ENCODE results near the gene CRYGB. TPM values are rescaled to one million over a fixed set of nuclear protein-coding genes. Genes with fewer than 3 reads are reported as not detected.

The CRYGB gene
- polyA plus RNA-seq, 1 donor from 2014 or later = not detected

DNA sequence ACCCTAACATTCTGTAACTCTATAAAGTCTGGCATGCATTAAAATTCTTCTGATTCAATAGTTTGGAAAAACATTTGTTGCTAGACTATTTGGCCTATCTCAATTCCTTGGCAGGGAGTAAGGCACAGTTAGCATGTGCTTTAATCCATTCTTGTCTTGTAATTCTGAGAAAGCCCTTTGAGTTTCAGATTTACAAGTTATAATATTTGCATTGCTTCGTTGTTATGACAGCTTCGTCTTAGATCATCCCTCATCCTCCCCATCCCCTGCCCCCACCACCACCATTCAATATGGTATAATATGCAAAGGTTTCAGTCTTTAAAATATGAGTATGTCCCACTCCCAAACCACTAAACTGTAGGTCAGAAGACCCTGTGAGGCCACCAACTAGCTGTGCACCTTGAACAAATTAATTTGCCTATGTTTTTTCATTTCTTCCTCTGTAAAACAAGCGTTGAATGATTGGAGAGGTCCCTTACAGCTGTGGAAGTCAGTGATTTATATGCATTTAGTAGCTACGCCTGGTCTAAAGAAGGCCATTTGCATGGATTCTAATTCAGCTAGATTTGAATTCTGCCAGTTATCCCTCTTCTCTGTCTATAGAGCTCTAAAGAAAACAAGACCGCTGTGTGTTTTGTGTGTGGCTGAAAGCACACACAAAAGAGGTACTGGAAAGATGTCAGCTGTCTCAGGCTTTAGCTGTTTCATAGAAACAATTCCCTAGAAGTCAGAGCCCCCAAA lies 43.3 kb upstream of the CRYGB start:
- peak overlapping the region; percentile 87 for H3K9ac ChIP-seq (ENCODE audit: low read length)
- peak overlapping the region; percentile 67 for H3K4me3 ChIP-seq (ENCODE audit: low read length)
- H3K27ac ChIP-seq (ENCODE audit: low read length) = peak overlapping the region; percentile 99
- H3K79me2 ChIP-seq (replicated peaks; ENCODE audit: insufficient read depth, low read length) = peaks cover 3% of the 10 kb centered on the region
- H4K20me1 ChIP-seq (ENCODE audit: insufficient read depth) = no peaks in the 10 kb centered on the region
- no peaks in the 10 kb centered on the region for H3K9me3 ChIP-seq (ENCODE audit: low read length)
- H3F3A ChIP-seq (ENCODE audit: insufficient read depth, low read length, poor library complexity, severe bottlenecking) = no peaks in the 10 kb centered on the region
- H2AFZ ChIP-seq (ENCODE audit: low read depth, low read length) = peak overlapping the region; percentile 97
- no peaks in the 10 kb centered on the region for H3K9me2 ChIP-seq (ENCODE audit: insufficient read depth, low read length)
- no peaks in the 10 kb centered on the region for H3K36me3 ChIP-seq (ENCODE audit: insufficient read depth, low read length)
- H3K27me3 ChIP-seq (ENCODE audit: insufficient read depth, low read depth, low read length) = no peaks in the 10 kb centered on the region
- TF ChIP-seq, protein P1, sequence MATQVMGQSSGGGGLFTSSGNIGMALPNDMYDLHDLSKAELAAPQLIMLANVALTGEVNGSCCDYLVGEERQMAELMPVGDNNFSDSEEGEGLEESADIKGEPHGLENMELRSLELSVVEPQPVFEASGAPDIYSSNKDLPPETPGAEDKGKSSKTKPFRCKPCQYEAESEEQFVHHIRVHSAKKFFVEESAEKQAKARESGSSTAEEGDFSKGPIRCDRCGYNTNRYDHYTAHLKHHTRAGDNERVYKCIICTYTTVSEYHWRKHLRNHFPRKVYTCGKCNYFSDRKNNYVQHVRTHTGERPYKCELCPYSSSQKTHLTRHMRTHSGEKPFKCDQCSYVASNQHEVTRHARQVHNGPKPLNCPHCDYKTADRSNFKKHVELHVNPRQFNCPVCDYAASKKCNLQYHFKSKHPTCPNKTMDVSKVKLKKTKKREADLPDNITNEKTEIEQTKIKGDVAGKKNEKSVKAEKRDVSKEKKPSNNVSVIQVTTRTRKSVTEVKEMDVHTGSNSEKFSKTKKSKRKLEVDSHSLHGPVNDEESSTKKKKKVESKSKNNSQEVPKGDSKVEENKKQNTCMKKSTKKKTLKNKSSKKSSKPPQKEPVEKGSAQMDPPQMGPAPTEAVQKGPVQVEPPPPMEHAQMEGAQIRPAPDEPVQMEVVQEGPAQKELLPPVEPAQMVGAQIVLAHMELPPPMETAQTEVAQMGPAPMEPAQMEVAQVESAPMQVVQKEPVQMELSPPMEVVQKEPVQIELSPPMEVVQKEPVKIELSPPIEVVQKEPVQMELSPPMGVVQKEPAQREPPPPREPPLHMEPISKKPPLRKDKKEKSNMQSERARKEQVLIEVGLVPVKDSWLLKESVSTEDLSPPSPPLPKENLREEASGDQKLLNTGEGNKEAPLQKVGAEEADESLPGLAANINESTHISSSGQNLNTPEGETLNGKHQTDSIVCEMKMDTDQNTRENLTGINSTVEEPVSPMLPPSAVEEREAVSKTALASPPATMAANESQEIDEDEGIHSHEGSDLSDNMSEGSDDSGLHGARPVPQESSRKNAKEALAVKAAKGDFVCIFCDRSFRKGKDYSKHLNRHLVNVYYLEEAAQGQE (IDR thresholded peaks at IDR 0.05; ENCODE audit: borderline replicate concordance) = no peak
- TF ChIP-seq POLR2AphosphoS5 (IDR thresholded peaks at IDR 0.05) (no peak), MXI1 (conservative IDR thresholded peaks at IDR 0.05; ENCODE audit: poor library complexity, severe bottlenecking) (no peak), SMC3 (conservative IDR thresholded peaks at IDR 0.05; ENCODE audit: poor library complexity) (no peak), TAF1 (IDR thresholded peaks at IDR 0.05; ENCODE audit: low read depth) (no peak), EP300 (conservative IDR thresholded peaks at IDR 0.05; ENCODE audit: poor library complexity, severe bottlenecking) (no peak), EZH2 (IDR thresholded peaks at IDR 0.05; ENCODE audit: borderline replicate concordance, insufficient read depth, low read length, poor library complexity, severe bottlenecking) (no peak), RAD21 (conservative IDR thresholded peaks at IDR 0.05) (no peak)
- TF ChIP-seq, protein P2, sequence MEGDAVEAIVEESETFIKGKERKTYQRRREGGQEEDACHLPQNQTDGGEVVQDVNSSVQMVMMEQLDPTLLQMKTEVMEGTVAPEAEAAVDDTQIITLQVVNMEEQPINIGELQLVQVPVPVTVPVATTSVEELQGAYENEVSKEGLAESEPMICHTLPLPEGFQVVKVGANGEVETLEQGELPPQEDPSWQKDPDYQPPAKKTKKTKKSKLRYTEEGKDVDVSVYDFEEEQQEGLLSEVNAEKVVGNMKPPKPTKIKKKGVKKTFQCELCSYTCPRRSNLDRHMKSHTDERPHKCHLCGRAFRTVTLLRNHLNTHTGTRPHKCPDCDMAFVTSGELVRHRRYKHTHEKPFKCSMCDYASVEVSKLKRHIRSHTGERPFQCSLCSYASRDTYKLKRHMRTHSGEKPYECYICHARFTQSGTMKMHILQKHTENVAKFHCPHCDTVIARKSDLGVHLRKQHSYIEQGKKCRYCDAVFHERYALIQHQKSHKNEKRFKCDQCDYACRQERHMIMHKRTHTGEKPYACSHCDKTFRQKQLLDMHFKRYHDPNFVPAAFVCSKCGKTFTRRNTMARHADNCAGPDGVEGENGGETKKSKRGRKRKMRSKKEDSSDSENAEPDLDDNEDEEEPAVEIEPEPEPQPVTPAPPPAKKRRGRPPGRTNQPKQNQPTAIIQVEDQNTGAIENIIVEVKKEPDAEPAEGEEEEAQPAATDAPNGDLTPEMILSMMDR (IDR thresholded peaks at IDR 0.05; ENCODE audit: poor library complexity, severe bottlenecking) = no peak
- peak overlapping the region; percentile 78 for H3K4me2 ChIP-seq (ENCODE audit: low read length)

DNA sequence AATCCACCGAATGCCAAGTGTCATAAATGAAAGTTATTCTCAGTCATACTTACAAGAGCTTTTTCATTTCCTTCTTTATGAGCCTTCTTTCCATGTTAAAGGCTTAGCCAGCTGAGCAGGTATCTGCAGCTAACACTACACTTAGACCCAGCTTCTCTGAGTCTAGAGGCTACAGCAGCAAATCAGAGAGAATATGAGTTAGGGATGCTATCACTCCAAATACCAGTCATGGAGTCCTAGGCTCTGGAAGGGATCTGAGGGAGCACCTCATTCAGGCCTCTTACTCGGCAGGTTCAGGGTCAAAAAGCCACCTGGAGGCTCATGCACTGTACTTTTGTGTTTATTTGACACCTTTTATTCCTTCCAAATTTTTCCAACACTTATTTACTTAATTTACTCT lies 40.9 kb upstream of the CRYGB start:
- Histone ChIP-seq H3K79me2 (replicated peaks; ENCODE audit: insufficient read depth, low read length) (peaks cover 3% of the 10 kb centered on the region), H3K4me3 (ENCODE audit: low read length) (peak overlapping the region; percentile 51), H3K4me2 (ENCODE audit: low read length) (no peak overlapping the region), H3K27me3 (ENCODE audit: insufficient read depth, low read depth, low read length) (no peaks in the 10 kb centered on the region), H3K27ac (ENCODE audit: low read length) (no peak overlapping the region), H2AFZ (ENCODE audit: low read depth, low read length) (no peak overlapping the region), H3K9me3 (ENCODE audit: low read length) (no peaks in the 10 kb centered on the region), H3F3A (ENCODE audit: insufficient read depth, low read length, poor library complexity, severe bottlenecking) (no peaks in the 10 kb centered on the region), H4K20me1 (ENCODE audit: insufficient read depth) (no peaks in the 10 kb centered on the region), H3K36me3 (ENCODE audit: insufficient read depth, low read length) (no peaks in the 10 kb centered on the region), H3K9me2 (ENCODE audit: insufficient read depth, low read length) (no peaks in the 10 kb centered on the region), H3K9ac (ENCODE audit: low read length) (no peak overlapping the region)
- no peak for TF ChIP-seq POLR2AphosphoS5 (IDR thresholded peaks at IDR 0.05)
- TF ChIP-seq TAF1 (IDR thresholded peaks at IDR 0.05; ENCODE audit: low read depth) = no peak
- no peak for TF ChIP-seq EZH2 (IDR thresholded peaks at IDR 0.05; ENCODE audit: borderline replicate concordance, insufficient read depth, low read length, poor library complexity, severe bottlenecking)
- TF ChIP-seq, protein P2 (IDR thresholded peaks at IDR 0.05; ENCODE audit: poor library complexity, severe bottlenecking) = no peak
- no peak for TF ChIP-seq EP300 (conservative IDR thresholded peaks at IDR 0.05; ENCODE audit: poor library complexity, severe bottlenecking)
- TF ChIP-seq MXI1 (conservative IDR thresholded peaks at IDR 0.05; ENCODE audit: poor library complexity, severe bottlenecking) = no peak

Data from neural cell (in vitro differentiated cells).